Stimulated activated CD8-positive, alpha-beta memory T cell treated with anti-CD3 and anti-CD28 coated beads, Interleukin-15, amount 100 ng/mL, for 4 hours (primary cell): ENCODE results near the gene SMARCA2.
A peak's percentile ranks its signal among the peaks of the same experiment; 100 is the strongest.

Experiments
- DNase-seq, 2 donors: peaks; one replicate each; pipeline ENCODE4 v3.0.0-alpha.2; 2020; ENCODE audit warnings: low read depth in 2 of 2

The SMARCA2 gene

GRCh38 chr9:2039294-2040180, 24.4 kb downstream of the SMARCA2 start:
- DNase-seq = no peak

GRCh38 chr9:2040828-2041227, 25.7 kb downstream of the SMARCA2 start:
- DNase-seq = no peak

- no peak for DNase-seq
Measured at GRCh38 chr9:2041736-2042135, 26.6 kb downstream of the SMARCA2 start.

- DNase-seq = no peak
Measured at GRCh38 chr9:2043243-2043642, 28.1 kb downstream of the SMARCA2 start.

GRCh38 chr9:2043881-2044462, 28.8 kb downstream of the SMARCA2 start:
- no peak for DNase-seq

- no peak for DNase-seq
Measured at GRCh38 chr9:2047144-2047671, 32.1 kb downstream of the SMARCA2 start.

GRCh38 chr9:2047916-2048315, 32.8 kb downstream of the SMARCA2 start:
- DNase-seq = no peak

- DNase-seq = no peak
Measured at GRCh38 chr9:2050236-2050635, 35.1 kb downstream of the SMARCA2 start.

GRCh38 chr9:2053883-2054845, 39.0 kb downstream of the SMARCA2 start:
- DNase-seq = peak; percentile 23 to 35

GRCh38 chr9:2055203-2055658, 40.1 kb downstream of the SMARCA2 start:
- DNase-seq = no peak

GRCh38 chr9:2059274-2059929, 44.3 kb downstream of the SMARCA2 start:
- no peak for DNase-seq

GRCh38 chr9:2060424-2060823, 45.3 kb downstream of the SMARCA2 start:
- no peak for DNase-seq

- no peak for DNase-seq
Measured at GRCh38 chr9:2065704-2066103, 50.6 kb downstream of the SMARCA2 start.

GRCh38 chr9:2066312-2067273, 51.4 kb downstream of the SMARCA2 start:
- no peak for DNase-seq

GRCh38 chr9:2072752-2073405, 57.7 kb downstream of the SMARCA2 start:
- no peak for DNase-seq

- no peak for DNase-seq
Measured at GRCh38 chr9:2082772-2083171, 67.6 kb downstream of the SMARCA2 start.

- no peak for DNase-seq
Measured at GRCh38 chr9:2083479-2083878, 68.3 kb downstream of the SMARCA2 start.

GRCh38 chr9:2085716-2086115, 70.6 kb downstream of the SMARCA2 start:
- no peak for DNase-seq

GRCh38 chr9:2086116-2086515, 71.0 kb downstream of the SMARCA2 start:
- DNase-seq = no peak

- DNase-seq = no peak
Measured at GRCh38 chr9:2086971-2087370, 71.8 kb downstream of the SMARCA2 start.
